Epithelial cell of prostate (primary cell): ENCODE results near the gene MAPK8IP2.
A peak's percentile ranks its signal among the peaks of the same experiment; 100 is the strongest.
"Not testable (repeated sequence)": the region's sequence is repeated elsewhere in the genome, so short reads cannot be mapped to it uniquely, and the experiment has no call there.

Experiments used
- DNase-seq: peaks from one replicate; pipeline ENCODE4 v3.0.0-alpha.2; 2011; ENCODE audit warnings: low read depth, low spot score
- H3K27ac ChIP-seq: fragments of 450-650 bp; 2 replicates; pipeline ENCODE4 v1.5.1; 2017; ENCODE audit warnings: mild to moderate bottlenecking

MAPK8IP2 gene

GRCh38 chr22:50628543-50629134 is 28.0 kb downstream of the MAPK8IP2 start:
- H3K27ac ChIP-seq = no peak overlapping the region
- DNase-seq = no peak

DNA sequence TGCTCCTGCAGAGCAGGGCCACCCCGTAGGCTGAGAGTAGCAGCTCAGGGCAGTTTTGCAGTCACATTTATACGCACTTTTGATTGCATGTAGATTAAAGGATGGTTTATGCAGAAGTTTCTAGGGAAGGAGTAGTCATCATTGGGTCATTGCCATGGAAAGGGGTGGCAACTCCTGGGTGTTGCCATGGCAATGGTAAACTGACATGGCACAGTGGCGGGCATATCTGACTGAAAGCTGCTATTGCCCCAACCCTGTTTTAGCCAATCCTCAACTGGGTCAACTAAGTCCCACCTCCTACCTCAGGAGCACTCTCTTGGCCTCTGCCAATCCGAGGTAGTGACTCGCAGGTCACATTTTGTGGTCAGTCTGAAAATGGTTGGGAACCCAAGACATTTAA is 29.8 kb downstream of the MAPK8IP2 start:
- H3K27ac ChIP-seq = no peak overlapping the region
- DNase-seq = no peak

DNA sequence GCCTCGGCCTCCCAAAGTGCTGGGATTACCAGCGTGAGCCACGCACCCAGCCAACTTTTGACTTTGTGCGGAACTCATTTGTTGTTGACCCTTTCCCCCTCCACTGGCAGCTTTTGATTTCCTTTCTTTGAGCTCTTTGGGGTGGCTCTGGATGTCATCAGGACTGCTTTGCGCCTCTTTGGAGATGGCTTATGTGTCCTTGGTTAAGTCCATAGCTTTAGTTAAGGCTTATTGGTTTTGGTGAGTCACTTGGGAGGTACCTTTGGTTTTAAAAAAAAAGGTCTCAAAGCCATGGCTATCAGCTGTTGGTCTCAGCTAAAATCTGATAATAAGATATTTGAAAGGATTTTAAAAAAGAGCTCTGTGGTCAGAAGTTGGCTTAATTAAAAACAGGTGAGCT is 32.5 kb downstream of the MAPK8IP2 start:
- no peak overlapping the region for H3K27ac ChIP-seq
- DNase-seq = no peak

DNA sequence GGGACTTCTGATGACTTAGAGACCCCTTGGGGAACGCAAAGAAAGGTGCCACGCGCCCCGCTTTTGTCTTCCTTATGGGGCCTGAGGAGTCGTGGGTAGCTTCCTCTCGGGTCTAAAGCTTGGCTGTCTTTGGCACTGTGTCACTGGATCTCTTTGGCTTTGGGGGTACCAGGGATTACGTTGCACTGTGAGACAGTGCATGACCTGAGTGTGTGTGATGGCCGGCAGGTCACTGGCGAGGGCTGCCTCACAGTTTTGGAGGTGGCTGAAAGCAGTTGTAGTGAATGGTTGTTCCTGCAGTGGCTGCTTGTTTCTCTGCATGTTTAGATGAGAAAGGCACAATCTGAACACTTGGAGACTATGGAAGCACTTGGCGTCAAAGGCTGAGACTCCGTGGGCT is 33.2 kb downstream of the MAPK8IP2 start:
- no peak overlapping the region for H3K27ac ChIP-seq
- DNase-seq = no peak

- no peak for DNase-seq
- H3K27ac ChIP-seq = no peak overlapping the region
Observed at GRCh38 chr22:50635591-50635990, 35.0 kb downstream of the MAPK8IP2 start.

GRCh38 chr22:50640296-50640695 is 39.7 kb downstream of the MAPK8IP2 start:
- H3K27ac ChIP-seq, DNase-seq: not testable (repeated sequence)

DNA sequence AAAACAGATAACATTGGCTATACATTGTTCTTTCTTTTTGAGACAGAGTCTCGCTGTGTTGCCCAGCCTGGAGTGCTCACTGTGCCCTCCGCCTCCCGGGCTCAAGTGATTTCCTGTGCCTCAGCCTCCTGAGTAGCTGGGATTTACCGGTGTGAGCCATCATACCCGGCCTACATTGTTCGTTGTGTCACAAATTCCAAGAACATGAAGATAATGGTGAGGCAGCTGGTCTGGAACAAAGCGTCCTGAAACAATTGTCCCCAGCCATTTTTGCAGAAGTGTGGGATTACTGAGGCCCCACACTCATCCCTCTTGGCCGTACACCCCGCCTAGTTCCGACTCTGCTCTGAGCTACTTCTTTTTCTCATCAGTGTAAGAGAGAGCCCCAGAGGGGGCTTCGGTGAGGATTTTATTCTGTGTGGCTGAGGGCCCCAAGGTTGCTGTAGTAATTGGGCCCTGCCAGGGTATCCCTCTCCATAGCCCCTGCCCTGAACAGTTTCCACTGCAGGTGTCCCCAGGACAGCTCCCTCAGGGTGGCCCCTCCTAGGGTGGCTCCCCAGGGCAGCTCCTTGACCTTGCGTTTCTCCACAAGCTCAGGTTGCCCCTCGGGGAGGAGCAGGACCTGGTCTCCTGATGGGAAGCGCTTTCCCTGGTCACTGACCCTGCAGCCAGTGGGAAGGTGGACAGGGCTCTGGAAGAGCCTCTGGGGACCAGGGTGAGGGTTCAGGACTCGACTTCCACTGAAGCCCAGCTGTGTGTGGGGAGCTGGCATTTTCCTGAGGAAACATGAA is 40.5 kb downstream of the MAPK8IP2 start:
- DNase-seq = no peak
- H3K27ac ChIP-seq = no peak overlapping the region

- DNase-seq = no peak
- H3K27ac ChIP-seq = no peak overlapping the region
Observed at GRCh38 chr22:50641696-50642607, 41.4 kb downstream of the MAPK8IP2 start.

- not testable (repeated sequence) for H3K27ac ChIP-seq, DNase-seq
Observed at GRCh38 chr22:50643021-50643820, 42.6 kb downstream of the MAPK8IP2 start.

DNA sequence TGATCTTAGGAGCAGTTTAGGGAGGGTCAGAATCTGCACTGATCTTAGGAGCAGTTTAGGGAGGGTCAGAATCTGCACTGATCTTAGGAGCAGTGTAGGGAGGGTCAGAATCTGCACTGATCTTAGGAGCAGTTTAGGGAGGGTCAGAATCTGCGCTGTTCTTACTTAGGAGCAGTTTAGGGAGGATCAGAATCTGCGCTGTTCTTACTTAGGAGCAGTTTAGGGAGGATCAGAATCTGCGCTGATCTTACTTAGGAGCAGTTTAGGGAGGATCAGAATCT is 43.2 kb downstream of the MAPK8IP2 start:
- DNase-seq, H3K27ac ChIP-seq: not testable (repeated sequence)

GRCh38 chr22:50653256-50653655 is 52.7 kb downstream of the MAPK8IP2 start:
- no peak overlapping the region for H3K27ac ChIP-seq
- no peak for DNase-seq

DNA sequence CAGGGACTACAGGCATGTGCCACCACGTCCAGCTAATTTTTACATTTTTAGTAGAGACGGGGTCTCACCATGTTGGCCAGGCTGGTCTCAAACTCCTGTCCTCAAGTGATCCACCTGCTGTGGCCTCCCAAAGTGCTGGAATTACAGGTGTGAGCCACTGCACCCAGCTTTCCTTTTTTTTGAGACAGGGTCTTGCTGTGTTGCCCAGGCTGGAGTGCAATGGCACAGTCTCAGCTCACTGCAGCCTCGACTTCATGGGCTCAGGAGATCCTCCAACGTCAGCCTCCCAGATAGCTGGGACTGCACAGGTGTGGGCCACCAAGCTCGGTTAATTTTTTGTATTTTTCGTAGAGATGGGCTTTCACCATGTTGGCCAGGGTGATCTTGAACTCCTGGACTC is 54.1 kb downstream of the MAPK8IP2 start:
- H3K27ac ChIP-seq, DNase-seq: not testable (repeated sequence)

DNA sequence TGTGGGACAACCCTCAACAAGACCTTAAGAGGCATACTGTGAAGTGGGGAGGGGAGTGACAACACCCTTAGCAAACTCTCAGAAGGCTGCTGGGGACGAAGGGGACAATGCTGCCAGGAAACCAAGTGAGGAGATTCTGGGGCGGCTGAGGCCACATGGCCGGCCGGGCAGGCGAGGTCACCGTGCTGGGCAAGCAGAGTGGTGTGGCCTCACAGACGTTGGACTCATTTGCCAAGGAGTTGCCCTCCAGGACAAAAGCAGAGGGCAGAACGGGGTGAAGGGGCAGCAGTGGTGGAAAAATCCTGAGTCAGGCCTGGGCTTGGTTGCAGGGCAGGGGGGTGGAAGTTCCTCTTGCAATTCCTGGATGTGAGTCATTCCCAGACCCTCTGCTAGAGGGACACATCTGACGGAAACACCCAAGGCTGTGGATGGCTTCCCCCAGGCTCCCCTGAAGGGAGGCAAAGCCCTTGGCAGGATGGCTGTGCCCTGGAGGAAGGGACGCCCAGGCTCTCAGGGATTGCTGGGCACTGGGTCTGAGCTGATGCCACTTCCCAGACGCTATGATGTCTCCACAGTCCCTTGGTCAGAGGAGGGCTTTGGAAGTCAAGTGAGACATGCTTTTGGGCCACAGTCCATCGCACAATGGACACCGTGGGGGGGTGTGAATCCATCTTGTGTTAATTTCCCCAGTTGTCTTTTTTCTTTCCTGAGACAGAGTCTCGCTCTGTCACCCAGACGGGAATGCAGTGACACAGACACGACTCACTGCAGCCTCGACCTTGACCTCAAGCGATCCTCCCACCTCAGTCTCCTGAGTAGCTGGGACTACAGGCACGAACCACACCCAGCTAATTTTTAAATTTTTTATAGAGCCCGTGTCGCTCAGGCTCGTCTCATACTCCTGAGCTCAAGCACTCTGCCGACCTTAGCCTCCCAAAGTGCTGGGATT is 55.8 kb downstream of the MAPK8IP2 start:
- H3K27ac ChIP-seq = peak overlapping the region; percentile 42
- DNase-seq = no peak

GRCh38 chr22:50657925-50658324 is 57.3 kb downstream of the MAPK8IP2 start:
- no peak for DNase-seq
- no peak overlapping the region for H3K27ac ChIP-seq

DNA sequence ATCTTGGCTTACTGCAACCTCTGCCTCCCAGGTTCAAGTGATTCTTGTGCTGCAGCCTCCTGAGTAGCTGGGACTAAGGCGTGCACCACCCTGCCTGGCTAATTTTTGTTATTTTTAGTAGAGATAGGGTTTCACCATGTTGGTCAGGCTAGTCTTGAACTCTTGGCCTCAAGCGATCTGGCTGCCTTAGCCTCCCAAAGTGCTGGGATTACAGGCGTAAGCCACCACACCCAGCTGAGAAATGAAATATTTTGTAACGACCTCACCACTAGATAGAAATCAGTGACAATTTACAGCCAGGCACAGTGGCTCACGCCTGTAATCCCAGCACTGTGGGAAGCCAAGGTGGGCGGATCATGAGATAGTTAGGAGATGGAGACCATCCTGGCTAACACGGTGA is 59.1 kb downstream of the MAPK8IP2 start:
- H3K27ac ChIP-seq, DNase-seq: not testable (repeated sequence)

DNA sequence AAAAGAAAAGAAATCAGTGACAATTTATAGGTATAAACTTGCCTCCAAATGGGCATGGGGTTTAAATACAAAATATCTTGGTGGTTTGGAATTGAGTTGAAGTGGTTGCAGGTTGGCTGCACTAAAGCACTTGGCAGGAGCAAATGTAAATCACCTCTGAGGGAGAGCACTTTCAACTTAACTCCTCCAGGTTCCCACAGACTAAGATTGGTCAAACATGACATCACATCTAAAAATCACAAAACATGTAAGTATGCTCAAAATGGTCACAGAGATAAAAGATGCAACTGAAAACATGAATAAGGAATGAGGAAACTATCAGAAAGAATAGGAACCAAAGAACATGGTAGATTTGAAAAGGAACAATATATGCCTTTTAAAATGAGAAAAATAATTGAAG is 59.7 kb downstream of the MAPK8IP2 start:
- no peak for DNase-seq
- no peak overlapping the region for H3K27ac ChIP-seq
